Lung microvascular endothelial cell (primary cell): ENCODE measurements around the gene SIPA1L3. TPM values are rescaled to one million over a fixed set of nuclear protein-coding genes. Genes with fewer than 3 reads are reported as not detected.
A peak's percentile ranks its signal among the peaks of the same experiment; 100 is the strongest.

Experiments
- DNase-seq, 2 donors: peaks; one replicate each; pipeline versions ENCODE4 v3.0.0 to v3.0.0-alpha.2; 2010; ENCODE audit warnings: low read depth in 2 of 2
- total RNA-seq: library from RNA; depleted of rRNA; stranded (reverse); fragments of >200 nt; gene quantifications from 2 replicates; pipeline ENCODE4 v1.2.1, GENCODE V29; 2014

Gene SIPA1L3
- total RNA-seq, 1 donor from 2014 or later = 13.1 TPM

- DNase-seq = no peak
Measured at GRCh38 chr19:38148337-38148736, 241.3 kb downstream of the SIPA1L3 start.

DNA sequence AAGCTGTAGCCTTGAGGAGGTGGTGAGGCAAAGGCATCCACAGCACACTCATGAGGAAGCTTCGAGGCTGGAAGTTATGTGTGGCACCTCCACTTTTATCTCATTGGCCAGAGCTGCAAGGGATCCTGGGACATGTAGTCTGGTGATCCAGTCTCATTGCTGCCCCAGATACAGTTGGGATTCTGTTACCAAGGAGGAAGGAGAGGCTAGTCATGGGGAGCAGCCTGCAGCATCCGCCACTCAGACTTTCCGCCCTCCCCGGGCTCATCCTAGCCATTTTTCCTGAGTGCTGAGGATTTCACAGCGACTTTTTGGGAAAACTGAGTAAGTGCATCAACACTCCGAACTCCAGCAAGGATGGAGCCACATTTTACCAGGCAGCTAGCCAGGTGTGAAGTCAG is 242.7 kb downstream of the SIPA1L3 start:
- DNase-seq = no peak

DNA sequence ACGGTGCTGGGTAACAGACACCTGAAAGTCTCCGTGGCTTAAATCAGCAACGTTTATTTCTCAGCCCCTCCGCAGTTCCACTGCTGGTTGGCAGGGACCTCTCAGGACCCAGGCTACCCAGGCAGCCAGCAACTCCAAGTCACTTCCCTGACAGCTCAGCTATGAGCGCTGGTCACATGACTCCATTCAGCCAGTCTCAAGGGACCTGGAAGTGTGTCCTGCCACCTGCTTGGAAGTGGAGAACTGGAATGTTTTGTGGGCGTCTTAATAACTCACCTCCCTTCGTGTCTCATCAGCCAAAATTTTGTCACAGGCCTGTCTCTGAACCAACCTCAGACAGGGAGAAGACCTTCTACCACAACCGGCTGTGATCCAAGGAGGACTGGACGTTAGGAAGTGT is 244.2 kb downstream of the SIPA1L3 start:
- no peak for DNase-seq

- DNase-seq = peak in 1 of 2 donors; percentile 27
Measured at GRCh38 chr19:38152461-38153379, 245.7 kb downstream of the SIPA1L3 start.

GRCh38 chr19:38155453-38155852 is 248.4 kb downstream of the SIPA1L3 start:
- DNase-seq = peak in 1 of 2 donors; percentile 35

- no peak for DNase-seq
Measured at GRCh38 chr19:38158730-38159129, 251.7 kb downstream of the SIPA1L3 start.

- DNase-seq = no peak
Measured at GRCh38 chr19:38162094-38162493, 255.1 kb downstream of the SIPA1L3 start.

DNA sequence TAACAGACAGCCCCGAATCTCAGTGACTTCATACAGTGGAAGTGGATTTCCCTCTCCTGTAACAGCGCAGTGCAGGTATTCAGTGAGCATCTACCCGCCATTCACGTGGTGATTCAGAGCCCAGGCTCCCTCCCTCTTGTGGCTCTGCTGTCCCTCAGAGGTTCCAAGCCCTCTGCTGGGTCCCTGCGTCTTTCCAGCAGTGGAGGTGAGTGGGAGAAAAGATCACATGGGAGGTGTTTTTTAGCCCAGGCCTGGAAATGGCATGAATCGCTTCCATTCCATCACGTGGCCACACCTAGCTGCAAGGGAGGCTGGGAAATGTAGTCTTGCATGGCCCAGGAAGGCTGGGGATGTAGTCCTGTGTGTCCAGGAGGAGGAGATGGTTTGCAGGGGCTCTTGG is 255.6 kb downstream of the SIPA1L3 start:
- DNase-seq = no peak

DNA sequence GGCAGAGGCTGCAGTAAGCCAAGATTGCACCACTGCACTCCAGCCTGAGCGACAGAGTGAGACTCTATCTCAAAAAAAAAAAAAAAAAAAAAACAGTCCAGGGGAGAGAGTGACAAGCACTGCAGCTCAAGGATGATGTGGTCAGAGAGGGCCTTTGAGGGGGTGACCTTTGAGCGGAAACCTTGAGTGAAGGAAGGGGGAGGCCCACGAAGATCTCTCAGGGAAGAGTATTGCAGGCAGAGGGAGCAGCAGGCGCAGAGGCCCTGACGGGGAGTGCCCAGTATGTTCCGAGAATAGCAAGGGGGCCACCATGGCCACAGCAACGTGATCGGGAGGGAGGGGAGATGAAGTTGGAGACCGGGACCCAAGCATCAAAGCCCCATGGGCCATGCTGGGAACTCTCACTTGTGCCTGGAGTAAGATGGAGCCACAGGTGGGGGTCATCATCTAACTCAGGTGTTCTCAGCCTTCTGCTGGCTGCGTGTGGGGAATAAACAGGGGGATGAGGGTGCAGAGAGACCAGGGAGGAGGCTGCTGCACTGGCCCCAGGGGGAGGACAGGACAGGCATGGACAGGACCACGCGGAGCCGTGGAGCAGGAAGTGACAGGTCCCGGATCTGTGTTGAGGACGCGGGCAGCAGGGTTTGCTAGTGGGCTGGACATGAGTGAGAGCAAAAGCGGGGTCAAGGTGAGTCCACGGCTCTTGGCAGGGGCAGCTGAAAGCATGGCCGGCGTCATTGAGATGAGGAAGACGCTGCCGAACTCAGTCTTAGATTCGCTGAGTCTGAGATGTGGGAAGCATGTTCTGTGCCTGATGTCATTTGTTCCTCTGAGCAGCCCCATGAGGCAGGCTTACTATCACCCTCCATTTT is 256.6 kb downstream of the SIPA1L3 start:
- DNase-seq = no peak

GRCh38 chr19:38164526-38164925 is 257.5 kb downstream of the SIPA1L3 start:
- DNase-seq = no peak

- no peak for DNase-seq
Measured at GRCh38 chr19:38165335-38165734, 258.3 kb downstream of the SIPA1L3 start.

GRCh38 chr19:38168637-38169036 is 261.6 kb downstream of the SIPA1L3 start:
- DNase-seq = no peak

- no peak for DNase-seq
Measured at GRCh38 chr19:38170334-38170733, 263.3 kb downstream of the SIPA1L3 start.

- no peak for DNase-seq
Measured at GRCh38 chr19:38172001-38172400, 265.0 kb downstream of the SIPA1L3 start.

- DNase-seq = peak; percentile 89 to 96
Measured at GRCh38 chr19:38173291-38174041, 266.5 kb downstream of the SIPA1L3 start.

- DNase-seq = no peak
Measured at GRCh38 chr19:38175422-38175821, 268.4 kb downstream of the SIPA1L3 start.

GRCh38 chr19:38180071-38180470 is 273.1 kb downstream of the SIPA1L3 start:
- no peak for DNase-seq

- DNase-seq = no peak
Measured at GRCh38 chr19:38182536-38183210, 275.7 kb downstream of the SIPA1L3 start.

- DNase-seq = no peak
Measured at GRCh38 chr19:38183251-38183897, 276.4 kb downstream of the SIPA1L3 start.

DNA sequence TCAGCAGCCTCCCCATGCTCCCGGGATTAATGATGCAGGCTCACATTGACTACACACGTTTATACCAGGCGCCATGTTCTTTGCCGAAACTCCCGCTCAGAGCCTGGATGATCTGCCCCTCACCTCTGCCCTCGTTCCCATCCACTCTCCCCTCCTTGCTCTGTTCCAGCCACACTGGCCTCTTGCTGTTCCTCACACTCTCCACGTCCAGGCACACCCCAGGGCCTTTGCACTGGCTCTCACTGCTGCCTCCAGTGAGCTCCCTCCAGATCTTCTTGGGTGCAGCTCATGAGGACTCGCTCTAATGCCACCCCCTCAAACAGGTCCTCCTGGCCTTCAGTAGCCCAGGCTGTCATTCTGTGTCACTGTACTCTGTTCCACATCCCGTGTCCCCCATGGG is 277.8 kb downstream of the SIPA1L3 start:
- no peak for DNase-seq

DNA sequence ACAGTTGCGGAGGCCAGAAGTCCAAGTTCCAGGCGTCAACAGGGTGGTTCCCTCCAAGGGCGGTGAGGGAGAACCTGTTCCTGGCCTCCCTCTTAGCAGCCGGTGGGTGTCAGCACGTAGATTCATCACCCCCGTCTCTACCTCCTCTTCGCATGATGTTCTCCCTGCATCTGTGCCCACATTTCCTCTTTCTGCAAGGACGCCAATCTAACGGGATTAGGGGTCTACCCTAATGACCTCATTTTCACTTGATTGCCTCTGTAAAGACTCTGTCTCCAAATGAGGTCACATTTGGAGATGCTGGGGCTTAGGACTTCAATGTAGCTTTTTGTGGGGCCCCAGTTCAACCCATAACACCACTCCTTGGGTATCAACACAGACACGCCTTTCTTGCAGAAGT is 278.6 kb downstream of the SIPA1L3 start:
- no peak for DNase-seq
